T-helper 2 cell treated with Interferon-gamma antibody and Interleukin-4, amounts not matched to agents 100 ng/mL and 5 ng/mL, for 36 hours (primary cell): ENCODE results near the gene ZSCAN5A. TPM values are rescaled to one million over a fixed set of nuclear protein-coding genes. Genes with fewer than 3 reads are reported as not detected.
"Not testable (repeated sequence)": the region's sequence is repeated elsewhere in the genome, so short reads cannot be mapped to it uniquely, and the experiment has no call there.

Source experiments
- intact Hi-C: fragments of 100-400 bp; cut with micrococcal nuclease; formaldehyde crosslinking; loops from one replicate; pipeline ENCODE4 v1.15.1; 2023
- total RNA-seq: library from RNA; stranded (reverse); gene quantifications from 2 replicates; pipeline ENCODE4 v1.2.3, GENCODE V29; 2022

The ZSCAN5A gene
- total RNA-seq, 1 donor from 2014 or later = 10.1 TPM

- intact Hi-C loops = no loop called here
These were observed 31.8 kb downstream of the ZSCAN5A start for GRCh38 chr19:56282809-56283208.

GRCh38 chr19:56273563-56274117, 41.0 kb downstream of the ZSCAN5A start:
- intact Hi-C loops = no loop called here

GRCh38 chr19:56272161-56272798, 42.4 kb downstream of the ZSCAN5A start, which contains the start of gene EDDM13:
EDDM13 (plus strand) TSS chr19:56272748; CDS start chr19:56272835, 87 bp downstream.
- intact Hi-C loops = no loop called here

GRCh38 chr19:56271151-56271550, 43.5 kb downstream of the ZSCAN5A start:
- intact Hi-C loops = no loop called here

GRCh38 chr19:56270676-56271075, 44.0 kb downstream of the ZSCAN5A start:
- intact Hi-C loops = no loop called here

GRCh38 chr19:56269348-56269747, 45.3 kb downstream of the ZSCAN5A start:
- intact Hi-C loops = no loop called here

GRCh38 chr19:56266051-56266450, 48.6 kb downstream of the ZSCAN5A start:
- intact Hi-C loops = no loop called here

- intact Hi-C loops = no loop called here
These were observed 51.3 kb downstream of the ZSCAN5A start for GRCh38 chr19:56263319-56263718.

GRCh38 chr19:56261932-56262331, 52.7 kb downstream of the ZSCAN5A start:
- intact Hi-C loops = not testable (repeated sequence)

GRCh38 chr19:56261145-56261544, 53.5 kb downstream of the ZSCAN5A start:
- intact Hi-C loops = no loop called here

- intact Hi-C loops = no loop called here
These were observed 56.4 kb downstream of the ZSCAN5A start for GRCh38 chr19:56258272-56258671.

GRCh38 chr19:56253737-56254136, 60.9 kb downstream of the ZSCAN5A start:
- intact Hi-C loops = loop anchor here (1.0 to 5.0 kb wide), 2 partner anchors 80 to 171 kb away; no protein-coding TSS in a partner anchor

- intact Hi-C loops = loop anchor here (1.0 to 5.0 kb wide), 2 partner anchors 80 to 171 kb away; no protein-coding TSS in a partner anchor
These were observed 61.8 kb downstream of the ZSCAN5A start for GRCh38 chr19:56252699-56253422.

- intact Hi-C loops = not testable (repeated sequence)
These were observed 65.8 kb downstream of the ZSCAN5A start for GRCh38 chr19:56248736-56249338.

- intact Hi-C loops = not testable (repeated sequence)
These were observed 68.9 kb downstream of the ZSCAN5A start for GRCh38 chr19:56245764-56246163.

- intact Hi-C loops = no loop called here
These were observed 69.4 kb downstream of the ZSCAN5A start for GRCh38 chr19:56245121-56245740.

GRCh38 chr19:56223481-56223880, 91.2 kb downstream of the ZSCAN5A start:
- intact Hi-C loops = no loop called here

GRCh38 chr19:56222901-56223300, 91.7 kb downstream of the ZSCAN5A start:
- intact Hi-C loops = no loop called here

- intact Hi-C loops = no loop called here
These were observed 92.8 kb downstream of the ZSCAN5A start for GRCh38 chr19:56221851-56222250.

GRCh38 chr19:56221442-56221841, 93.2 kb downstream of the ZSCAN5A start:
- intact Hi-C loops = not testable (repeated sequence)

GRCh38 chr19:56218961-56219360, 95.7 kb downstream of the ZSCAN5A start:
- intact Hi-C loops = no loop called here
